Liver (tissue), 9 donors: ENCODE measurements around the gene CARTPT. TPM values are rescaled to one million over a fixed set of nuclear protein-coding genes. Genes with fewer than 3 reads are reported as not detected.

Experiments
- DNase-seq: peaks from one replicate; pipeline ENCODE4 v3.0.0-alpha.2; 2017; ENCODE audit warnings: low spot score
- H3K27ac ChIP-seq, 2 donors: one replicate each; pipeline ENCODE4 v1.7.0; 2013; ENCODE audit warnings: inconsistent platforms in 2 of 2, low read length in 2 of 2, control low read depth in 1 of 2, low read depth in 1 of 2, mild to moderate bottlenecking in 1 of 2
- H3K27me3 ChIP-seq, 4 donors: one replicate each; pipeline versions ENCODE4 v1.6.1 to v1.7.0; 2013; ENCODE audit warnings: low read length in 3 of 4, inconsistent platforms in 1 of 4, mild to moderate bottlenecking in 1 of 4, moderate library complexity in 1 of 4; ENCODE audit not compliant: control insufficient read depth in 4 of 4, insufficient read depth in 4 of 4
- H3K36me3 ChIP-seq, 4 donors: one replicate each; pipeline versions ENCODE4 v1.6.1 to v1.7.0; 2013; ENCODE audit warnings: low read length in 3 of 4, mild to moderate bottlenecking in 3 of 4, low read depth in 1 of 4, moderate library complexity in 1 of 4; ENCODE audit not compliant: control insufficient read depth in 4 of 4, insufficient read depth in 3 of 4
- H3K4me1 ChIP-seq, 4 donors: one replicate each; pipeline versions ENCODE4 v1.6.1 to v1.7.0; 2013; ENCODE audit warnings: low read length in 3 of 4, mild to moderate bottlenecking in 3 of 4, moderate library complexity in 1 of 4; ENCODE audit not compliant: control insufficient read depth in 4 of 4, insufficient read depth in 4 of 4
- H3K4me3 ChIP-seq, 3 donors: one replicate each; pipeline versions ENCODE4 v1.6.1 to v1.7.0; 2013; ENCODE audit warnings: low read length in 3 of 3, control low read depth in 1 of 3, low read depth in 1 of 3, mild to moderate bottlenecking in 1 of 3
- H3K9ac ChIP-seq, 2 donors: one replicate each; pipeline ENCODE4 v1.7.0; 2013; ENCODE audit warnings: low read length in 2 of 2, mild to moderate bottlenecking in 2 of 2, moderate library complexity in 2 of 2, control low read depth in 1 of 2, low read depth in 1 of 2
- H3K9me3 ChIP-seq, 4 donors: one replicate each; pipeline versions ENCODE4 v1.6.1 to v1.7.0; 2013; ENCODE audit warnings: low read length in 3 of 4; ENCODE audit not compliant: control insufficient read depth in 4 of 4
- CTCF ChIP-seq: fragments of 150-350 bp; IDR thresholded peaks from 2 replicates; pipeline ENCODE4 v1.5.1; 2017; ENCODE audit warnings: improper control_type of control experiment, low read depth, low read length; ENCODE audit not compliant: missing input control
- EGR1 ChIP-seq, 2 donors: IDR thresholded peaks; 2 replicates each; pipeline ENCODE4 v1.6.1; 2016 to 2018; ENCODE audit warnings: antibody characterized with exemption in 2 of 2, low read depth in 2 of 2
- FOXA1 ChIP-seq: IDR thresholded peaks from 2 replicates; pipeline ENCODE4 v1.6.1; 2016; ENCODE audit warnings: antibody characterized with exemption
- HNF4A ChIP-seq, 2 donors: conservative IDR thresholded peaks; 2 replicates each; pipeline ENCODE4 v1.6.1; 2016; ENCODE audit warnings: antibody characterized with exemption in 2 of 2, mild to moderate bottlenecking in 2 of 2
- HNF4G ChIP-seq: IDR thresholded peaks from 2 replicates; pipeline ENCODE4 v1.6.1; 2016; ENCODE audit warnings: antibody characterized with exemption
- JUND ChIP-seq, 2 donors: IDR thresholded peaks; 2 replicates each; pipeline ENCODE4 v1.6.1; 2016; ENCODE audit warnings: antibody characterized with exemption in 2 of 2
- NR2F2 ChIP-seq: IDR thresholded peaks from 2 replicates; pipeline ENCODE4 v1.6.1; 2016; ENCODE audit warnings: antibody characterized with exemption
- RAD21 ChIP-seq, 2 donors: IDR thresholded peaks; 2 replicates each; pipeline ENCODE4 v1.6.1; 2016; ENCODE audit warnings: antibody characterized with exemption in 2 of 2, mild to moderate bottlenecking in 2 of 2
- RXRA ChIP-seq, 2 donors: IDR thresholded peaks; 2 replicates each; pipeline ENCODE4 v1.6.1; 2017 to 2018; ENCODE audit warnings: antibody characterized with exemption in 2 of 2, mild to moderate bottlenecking in 1 of 2
- SP1 ChIP-seq: IDR thresholded peaks from 2 replicates; pipeline ENCODE4 v1.6.1; 2018; ENCODE audit warnings: antibody characterized with exemption, mild to moderate bottlenecking
- TAF1 ChIP-seq: conservative IDR thresholded peaks from 2 replicates; pipeline ENCODE4 v1.6.1; 2016; ENCODE audit warnings: antibody characterized with exemption, mild to moderate bottlenecking
- YY1 ChIP-seq: IDR thresholded peaks from 2 replicates; pipeline ENCODE4 v1.6.1; 2016; ENCODE audit warnings: antibody characterized with exemption, mild to moderate bottlenecking
- ZBTB33 ChIP-seq: IDR thresholded peaks from 2 replicates; pipeline ENCODE4 v1.6.1; 2016; ENCODE audit warnings: antibody characterized with exemption
- WGBS: extraction: QIAGEN DNeasy Blood & Tissue Kit; methylation state at CpG from one replicate; pipeline ENCODE4 v1.1.7; 2013; 5-methylcytosine and 5-hydroxymethylcytosine counted together
- polyA plus RNA-seq, 2 donors: library from polyadenylated mRNA; stranded (reverse) in 1 of 2; unstranded in 1 of 2; fragments of 200-250 nt in 1 of 2; fragments of >200 nt in 1 of 2; fragmentation: Nextera tagmentation in 1 of 2; extraction: Ambion mirVana in 1 of 2; gene quantifications; one replicate each; pipeline versions ENCODE4 v1.2.1 to v1.2.3, GENCODE V29; 2013 to 2015
- total RNA-seq, 2 donors: library from RNA; depleted of rRNA; stranded (reverse); fragments of >200 nt; gene quantifications; one replicate each; pipeline ENCODE4 v1.2.3, GENCODE V29; 2014
- TF ChIP-seq, protein P1 (sequence below): IDR thresholded peaks from 2 replicates; pipeline ENCODE4 v1.6.1; 2016; ENCODE audit warnings: antibody characterized with exemption
- TF ChIP-seq, protein P2 (sequence below): IDR thresholded peaks from 2 replicates; pipeline ENCODE4 v1.6.1; 2016; ENCODE audit warnings: antibody characterized with exemption, mild to moderate bottlenecking
- TF ChIP-seq, protein P3 (sequence below): IDR thresholded peaks from 2 replicates; pipeline ENCODE4 v1.6.1; 2016; ENCODE audit warnings: antibody characterized with exemption
- donor health status: healthy.
- donor health status: healthy.
- donor health status: healthy.
- donor health status: healthy.
- donor health status: healthy.

CARTPT gene
- total and polyA plus RNA-seq, 4 donors: not detected

GRCh38 chr5:71699233-71699632, 19.8 kb upstream of the CARTPT start:
- no peak overlapping the region for H3K27ac ChIP-seq
- no peak for DNase-seq
- TF ChIP-seq, protein P1, sequence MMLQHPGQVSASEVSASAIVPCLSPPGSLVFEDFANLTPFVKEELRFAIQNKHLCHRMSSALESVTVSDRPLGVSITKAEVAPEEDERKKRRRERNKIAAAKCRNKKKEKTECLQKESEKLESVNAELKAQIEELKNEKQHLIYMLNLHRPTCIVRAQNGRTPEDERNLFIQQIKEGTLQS: no peak
- no peak for TF ChIP-seq HNF4G
- TF ChIP-seq RAD21 (IDR thresholded peaks at IDR 0.05): no peak
- TF ChIP-seq NR2F2: no peak
- no peak for TF ChIP-seq EGR1 (IDR thresholded peaks at IDR 0.05; ENCODE audit: low read depth in 2 of 2)
- TF ChIP-seq, protein P2, sequence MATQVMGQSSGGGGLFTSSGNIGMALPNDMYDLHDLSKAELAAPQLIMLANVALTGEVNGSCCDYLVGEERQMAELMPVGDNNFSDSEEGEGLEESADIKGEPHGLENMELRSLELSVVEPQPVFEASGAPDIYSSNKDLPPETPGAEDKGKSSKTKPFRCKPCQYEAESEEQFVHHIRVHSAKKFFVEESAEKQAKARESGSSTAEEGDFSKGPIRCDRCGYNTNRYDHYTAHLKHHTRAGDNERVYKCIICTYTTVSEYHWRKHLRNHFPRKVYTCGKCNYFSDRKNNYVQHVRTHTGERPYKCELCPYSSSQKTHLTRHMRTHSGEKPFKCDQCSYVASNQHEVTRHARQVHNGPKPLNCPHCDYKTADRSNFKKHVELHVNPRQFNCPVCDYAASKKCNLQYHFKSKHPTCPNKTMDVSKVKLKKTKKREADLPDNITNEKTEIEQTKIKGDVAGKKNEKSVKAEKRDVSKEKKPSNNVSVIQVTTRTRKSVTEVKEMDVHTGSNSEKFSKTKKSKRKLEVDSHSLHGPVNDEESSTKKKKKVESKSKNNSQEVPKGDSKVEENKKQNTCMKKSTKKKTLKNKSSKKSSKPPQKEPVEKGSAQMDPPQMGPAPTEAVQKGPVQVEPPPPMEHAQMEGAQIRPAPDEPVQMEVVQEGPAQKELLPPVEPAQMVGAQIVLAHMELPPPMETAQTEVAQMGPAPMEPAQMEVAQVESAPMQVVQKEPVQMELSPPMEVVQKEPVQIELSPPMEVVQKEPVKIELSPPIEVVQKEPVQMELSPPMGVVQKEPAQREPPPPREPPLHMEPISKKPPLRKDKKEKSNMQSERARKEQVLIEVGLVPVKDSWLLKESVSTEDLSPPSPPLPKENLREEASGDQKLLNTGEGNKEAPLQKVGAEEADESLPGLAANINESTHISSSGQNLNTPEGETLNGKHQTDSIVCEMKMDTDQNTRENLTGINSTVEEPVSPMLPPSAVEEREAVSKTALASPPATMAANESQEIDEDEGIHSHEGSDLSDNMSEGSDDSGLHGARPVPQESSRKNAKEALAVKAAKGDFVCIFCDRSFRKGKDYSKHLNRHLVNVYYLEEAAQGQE: no peak
- no peak for TF ChIP-seq HNF4A (conservative IDR thresholded peaks at IDR 0.05)
- TF ChIP-seq, protein P3, sequence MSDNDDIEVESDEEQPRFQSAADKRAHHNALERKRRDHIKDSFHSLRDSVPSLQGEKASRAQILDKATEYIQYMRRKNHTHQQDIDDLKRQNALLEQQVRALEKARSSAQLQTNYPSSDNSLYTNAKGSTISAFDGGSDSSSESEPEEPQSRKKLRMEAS: no peak
- TF ChIP-seq ZBTB33: no peak
- TF ChIP-seq FOXA1: no peak
- TF ChIP-seq JUND (IDR thresholded peaks at IDR 0.05): no peak
- TF ChIP-seq YY1: no peak
- TF ChIP-seq TAF1: no peak
- H3K4me1 ChIP-seq: peaks cover 0 to 2% (median 0%) of the 10 kb centered on the region in 4 donors
- no peaks in the 10 kb centered on the region for H3K9me3 ChIP-seq
- H3K4me3 ChIP-seq: no peak overlapping the region
- H3K9ac ChIP-seq: no peak overlapping the region
- peaks cover 0 to 5% (median 0%) of the 10 kb centered on the region in 4 donors for H3K27me3 ChIP-seq
- 76% methylated on average over 2 of the region's 2 CpGs for WGBS
- H3K36me3 ChIP-seq: no peaks in the 10 kb centered on the region

DNA sequence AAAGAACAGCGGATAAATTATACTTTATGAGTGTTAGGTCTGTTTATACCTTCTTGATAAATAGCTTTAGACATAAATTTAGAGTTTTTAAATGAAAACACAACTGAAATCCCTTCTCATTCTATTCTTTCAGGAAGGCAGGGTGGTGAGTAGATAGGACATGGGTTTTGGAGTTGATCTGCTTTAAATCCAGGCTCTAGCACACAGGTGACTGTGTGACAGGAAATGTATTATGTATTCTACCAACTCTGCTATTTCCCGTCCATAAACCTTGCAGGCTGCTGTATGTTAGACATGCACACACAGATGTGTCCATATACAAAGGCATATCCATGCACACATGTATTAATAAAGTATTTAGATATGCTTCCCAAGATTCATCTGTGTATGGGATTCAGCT, 19.3 kb upstream of the CARTPT start:
- H3K27ac ChIP-seq: no peak overlapping the region
- DNase-seq: no peak
- no peak overlapping the region for H3K4me3 ChIP-seq
- H3K36me3 ChIP-seq: no peaks in the 10 kb centered on the region
- no peaks in the 10 kb centered on the region for H3K9me3 ChIP-seq
- no peak overlapping the region for H3K9ac ChIP-seq
- peaks cover 0 to 2% (median 0%) of the 10 kb centered on the region in 4 donors for H3K4me1 ChIP-seq
- 89% methylated on average over 2 of the region's 2 CpGs for WGBS
- peaks cover 0 to 5% (median 0%) of the 10 kb centered on the region in 4 donors for H3K27me3 ChIP-seq
- TF ChIP-seq HNF4G (no peak), TAF1 (no peak), YY1 (no peak), JUND (IDR thresholded peaks at IDR 0.05) (no peak), RXRA (IDR thresholded peaks at IDR 0.05) (no peak), HNF4A (conservative IDR thresholded peaks at IDR 0.05) (no peak), NR2F2 (no peak), CTCF (no peak), RAD21 (IDR thresholded peaks at IDR 0.05) (no peak), SP1 (no peak), ZBTB33 (no peak), FOXA1 (no peak), EGR1 (IDR thresholded peaks at IDR 0.05; ENCODE audit: low read depth in 2 of 2) (no peak)
- TF ChIP-seq, protein P1: no peak
- TF ChIP-seq, protein P2: no peak
- TF ChIP-seq, protein P3: no peak
